ENCODE measurements around the gene NELL1.

DNA sequence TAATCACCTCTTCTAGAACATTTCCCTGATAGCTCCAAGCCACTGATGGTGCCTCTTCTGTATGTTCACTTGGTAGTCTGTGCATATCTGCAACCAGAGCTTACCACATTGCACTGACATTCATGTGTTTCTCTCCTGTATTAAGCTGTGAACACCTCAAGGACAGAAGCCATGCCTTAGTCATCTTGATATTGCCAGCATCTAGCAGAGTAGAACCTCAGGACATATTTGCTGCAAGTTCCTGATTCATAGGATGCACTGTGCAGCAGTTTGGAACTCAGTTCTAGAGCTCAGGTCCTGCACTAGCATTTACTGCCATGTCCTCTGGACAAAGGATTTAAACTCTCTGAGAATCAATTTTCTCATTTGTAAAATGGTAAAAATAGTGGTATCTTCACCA, 801.1 kb downstream of the NELL1 start:
- TF ChIP-seq, protein P1, sequence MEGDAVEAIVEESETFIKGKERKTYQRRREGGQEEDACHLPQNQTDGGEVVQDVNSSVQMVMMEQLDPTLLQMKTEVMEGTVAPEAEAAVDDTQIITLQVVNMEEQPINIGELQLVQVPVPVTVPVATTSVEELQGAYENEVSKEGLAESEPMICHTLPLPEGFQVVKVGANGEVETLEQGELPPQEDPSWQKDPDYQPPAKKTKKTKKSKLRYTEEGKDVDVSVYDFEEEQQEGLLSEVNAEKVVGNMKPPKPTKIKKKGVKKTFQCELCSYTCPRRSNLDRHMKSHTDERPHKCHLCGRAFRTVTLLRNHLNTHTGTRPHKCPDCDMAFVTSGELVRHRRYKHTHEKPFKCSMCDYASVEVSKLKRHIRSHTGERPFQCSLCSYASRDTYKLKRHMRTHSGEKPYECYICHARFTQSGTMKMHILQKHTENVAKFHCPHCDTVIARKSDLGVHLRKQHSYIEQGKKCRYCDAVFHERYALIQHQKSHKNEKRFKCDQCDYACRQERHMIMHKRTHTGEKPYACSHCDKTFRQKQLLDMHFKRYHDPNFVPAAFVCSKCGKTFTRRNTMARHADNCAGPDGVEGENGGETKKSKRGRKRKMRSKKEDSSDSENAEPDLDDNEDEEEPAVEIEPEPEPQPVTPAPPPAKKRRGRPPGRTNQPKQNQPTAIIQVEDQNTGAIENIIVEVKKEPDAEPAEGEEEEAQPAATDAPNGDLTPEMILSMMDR (IDR thresholded peaks at IDR 0.05): no peak
- no peak for TF ChIP-seq POLR2A (IDR thresholded peaks at IDR 0.05)

Data from prostate gland (tissue), 2 donors.